Measurements from ENCODE around the gene AIF1L.
"Not testable (repeated sequence)": the region's sequence is repeated elsewhere in the genome, so short reads cannot be mapped to it uniquely, and the experiment has no call there.

Gene AIF1L

GRCh38 chr9:131099845-131100244 lies 3.5 kb downstream of the AIF1L start:
- not testable (repeated sequence) for DNase-seq

DNA sequence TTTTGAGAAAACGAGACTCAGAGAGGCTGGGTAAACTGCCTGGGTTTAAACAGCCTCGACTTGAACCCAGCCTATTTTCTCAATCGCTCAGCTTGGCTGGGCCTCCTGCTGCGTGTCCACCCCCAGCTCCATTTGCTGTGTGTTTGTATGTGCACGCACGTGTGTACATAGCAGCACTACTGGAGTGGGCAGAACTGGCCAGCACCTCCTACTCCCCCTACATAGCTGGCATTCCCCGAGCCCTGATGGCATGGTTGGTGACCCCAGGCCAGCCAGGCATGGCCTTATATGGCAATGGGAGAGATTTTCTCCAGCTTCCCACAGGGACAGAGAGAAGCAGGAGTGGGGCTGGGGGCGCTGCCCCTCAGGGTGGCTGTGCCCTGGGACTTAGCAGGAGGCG lies 4.1 kb downstream of the AIF1L start:
- no peak for DNase-seq

DNA sequence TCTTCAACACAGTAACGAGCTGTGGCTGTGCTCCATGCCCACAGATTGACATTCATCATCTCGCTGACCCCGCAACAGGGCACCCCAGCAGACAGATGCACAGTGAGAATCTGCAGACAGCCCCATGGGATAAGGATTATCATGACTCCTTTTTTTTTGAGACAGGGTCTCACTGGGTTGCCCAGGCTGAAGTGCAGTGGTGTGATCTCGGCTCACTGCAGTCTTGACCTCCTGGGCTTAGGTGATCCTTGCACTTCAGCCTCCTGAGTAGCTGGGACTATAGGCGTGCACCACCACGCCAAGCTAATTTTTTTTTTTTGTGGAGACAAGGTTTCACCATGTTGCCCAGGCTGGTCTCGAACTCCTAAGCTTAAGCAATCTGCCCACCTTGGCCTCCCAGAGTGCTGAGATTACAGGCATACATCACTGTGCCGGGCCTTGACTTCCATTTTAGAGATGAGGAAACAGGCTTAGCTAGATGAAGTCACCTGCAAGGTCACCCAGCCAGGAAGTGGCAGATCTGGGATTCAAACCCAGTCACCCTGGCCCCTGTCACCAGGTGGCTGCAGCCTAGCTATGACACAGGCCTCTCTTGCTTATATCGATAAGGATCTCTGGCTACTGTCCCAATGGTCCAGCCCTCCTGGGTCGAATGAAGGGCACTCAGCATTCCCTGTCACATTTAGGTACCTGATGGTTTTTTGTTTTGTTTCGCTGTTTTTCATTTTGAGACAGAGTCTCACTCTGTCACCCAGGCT lies 5.1 kb downstream of the AIF1L start:
- DNase-seq = no peak

DNA sequence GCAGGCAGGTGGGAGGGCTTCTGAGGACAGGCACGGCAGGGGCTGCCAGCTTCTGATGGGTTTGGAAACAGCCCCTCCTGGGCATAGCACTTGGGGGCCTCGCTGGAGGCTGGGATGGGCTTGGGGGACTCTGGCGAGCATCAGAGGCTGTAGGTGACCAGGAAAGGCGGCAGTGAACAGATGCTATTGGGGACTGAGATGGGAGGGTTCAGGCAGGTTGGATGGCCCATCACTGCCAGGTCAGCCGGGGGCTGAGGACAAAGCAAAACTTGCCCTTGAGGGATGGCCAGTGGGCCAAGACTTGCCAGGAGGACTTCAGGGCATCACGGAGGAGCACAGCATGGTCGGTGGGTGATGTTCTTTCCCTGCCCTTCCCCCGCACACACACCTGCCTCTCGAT lies 6.7 kb downstream of the AIF1L start:
- no peak for DNase-seq

- no peak for DNase-seq
Measured at GRCh38 chr9:131103535-131103934, 7.2 kb downstream of the AIF1L start.

DNA sequence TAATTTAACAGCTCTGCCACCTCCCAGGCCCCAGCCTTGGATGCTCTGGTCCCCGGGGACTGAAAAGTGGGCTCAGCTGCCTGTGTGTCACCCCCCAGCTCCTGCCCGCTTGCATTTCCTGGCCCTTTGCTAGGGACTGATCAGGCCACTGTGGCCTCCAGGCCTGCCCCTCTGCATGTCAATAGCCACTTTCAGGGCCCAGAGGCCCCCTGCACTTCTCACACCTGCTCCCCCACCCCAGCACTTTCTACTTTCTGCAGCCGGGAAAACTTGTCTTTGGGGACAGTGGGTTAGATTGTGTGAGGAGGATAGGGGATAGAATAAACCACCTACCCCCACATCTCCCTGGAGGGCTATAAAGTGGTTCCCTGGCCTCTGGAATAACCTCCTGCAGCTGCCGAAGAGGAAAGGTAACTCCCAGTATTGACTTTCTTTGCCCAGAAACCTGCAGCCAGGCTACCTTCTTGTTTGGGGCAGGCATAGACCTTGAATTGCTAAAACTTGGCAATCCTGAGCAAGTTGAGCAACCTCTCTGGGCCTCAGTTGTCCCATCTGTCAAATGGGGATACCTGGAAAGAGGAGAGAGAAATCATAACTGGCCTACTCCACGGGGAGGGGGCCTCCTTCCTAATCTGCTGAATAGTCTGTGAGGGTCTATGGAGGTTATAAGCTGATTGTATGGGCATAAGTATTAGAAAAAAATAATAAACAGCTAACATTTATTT lies 7.8 kb downstream of the AIF1L start:
- no peak for DNase-seq

DNA sequence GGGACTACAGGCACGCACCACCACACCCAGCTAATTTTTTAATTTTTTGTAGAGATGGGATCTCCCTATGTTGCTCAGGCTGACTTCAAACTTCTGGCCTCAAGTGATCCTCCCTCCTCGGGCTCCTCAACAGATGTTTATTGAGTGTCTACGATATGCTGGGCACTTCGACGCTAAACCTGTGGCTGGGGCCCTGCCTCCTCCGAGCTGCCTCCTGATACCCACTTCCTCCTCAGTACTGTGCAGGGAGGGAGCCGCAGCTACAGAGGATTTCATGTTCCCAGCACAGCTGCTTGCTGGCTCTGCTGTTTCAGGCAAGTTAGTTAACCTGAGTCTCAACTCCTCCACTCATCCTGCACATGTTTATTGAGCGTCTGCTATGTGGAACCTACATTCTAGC lies 9.6 kb downstream of the AIF1L start:
- no peak for DNase-seq

DNA sequence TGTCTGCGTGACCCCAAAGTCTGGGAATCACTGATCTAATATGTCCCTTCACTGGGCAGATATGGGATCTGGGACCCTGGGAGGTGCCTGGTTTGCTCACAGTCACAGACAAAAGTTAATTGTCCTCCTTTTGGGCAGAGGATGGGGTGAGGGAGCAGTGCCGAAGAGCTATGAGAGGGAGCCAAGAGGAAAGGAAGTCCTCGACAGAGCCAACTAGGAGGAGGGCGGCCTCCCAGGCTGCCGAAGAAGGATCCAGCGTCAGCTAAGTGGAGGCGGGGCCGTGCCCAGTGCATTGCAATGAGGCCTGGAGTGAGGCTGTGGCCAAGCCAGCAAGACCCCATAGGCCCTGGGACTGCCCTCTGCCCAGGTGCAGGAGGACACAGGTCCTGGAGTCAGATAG lies 11.4 kb downstream of the AIF1L start:
- DNase-seq = no peak

DNA sequence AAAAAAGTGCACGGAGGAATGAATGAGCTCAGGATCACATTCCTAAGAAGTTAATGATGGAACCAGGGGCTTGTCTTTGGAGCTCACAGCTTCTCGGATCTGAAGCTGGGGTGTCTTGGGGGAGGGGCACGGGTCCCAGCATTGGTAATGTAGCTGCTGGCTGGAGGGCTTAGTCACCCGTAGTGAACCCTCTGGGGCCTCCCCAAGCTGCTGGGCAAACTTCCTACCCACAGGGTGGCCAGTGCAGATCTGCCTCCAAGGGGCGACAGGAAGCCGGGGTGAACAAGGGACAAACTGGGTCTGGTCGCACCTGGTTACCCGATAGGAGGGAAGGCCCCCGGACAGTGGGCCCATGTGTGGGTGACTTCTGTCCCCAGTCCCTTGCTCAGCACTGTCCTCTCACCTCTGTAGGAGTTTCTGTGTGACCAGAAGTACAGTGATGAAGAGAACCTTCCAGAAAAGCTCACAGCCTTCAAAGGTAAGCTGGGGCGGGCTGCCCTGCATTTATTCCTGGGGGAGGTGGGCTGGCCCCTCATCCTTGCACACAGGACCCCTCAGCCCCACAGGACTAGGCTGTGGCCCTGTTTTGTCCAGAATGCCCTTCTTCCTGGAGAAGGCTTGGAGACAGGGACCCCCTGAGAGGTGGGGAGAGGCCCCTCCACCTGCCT lies 15.0 kb downstream of the AIF1L start:
- no peak for DNase-seq

- DNase-seq = no peak
Measured at GRCh38 chr9:131111854-131112311, 15.6 kb downstream of the AIF1L start.

- no peak for DNase-seq
Measured at GRCh38 chr9:131112374-131113154, 16.2 kb downstream of the AIF1L start.

- DNase-seq = no peak
Measured at GRCh38 chr9:131113655-131114054, 17.3 kb downstream of the AIF1L start.

- no peak for DNase-seq
Measured at GRCh38 chr9:131114084-131114535, 17.8 kb downstream of the AIF1L start.

GRCh38 chr9:131115360-131115742 lies 19.0 kb downstream of the AIF1L start:
- DNase-seq = not testable (repeated sequence)

DNA sequence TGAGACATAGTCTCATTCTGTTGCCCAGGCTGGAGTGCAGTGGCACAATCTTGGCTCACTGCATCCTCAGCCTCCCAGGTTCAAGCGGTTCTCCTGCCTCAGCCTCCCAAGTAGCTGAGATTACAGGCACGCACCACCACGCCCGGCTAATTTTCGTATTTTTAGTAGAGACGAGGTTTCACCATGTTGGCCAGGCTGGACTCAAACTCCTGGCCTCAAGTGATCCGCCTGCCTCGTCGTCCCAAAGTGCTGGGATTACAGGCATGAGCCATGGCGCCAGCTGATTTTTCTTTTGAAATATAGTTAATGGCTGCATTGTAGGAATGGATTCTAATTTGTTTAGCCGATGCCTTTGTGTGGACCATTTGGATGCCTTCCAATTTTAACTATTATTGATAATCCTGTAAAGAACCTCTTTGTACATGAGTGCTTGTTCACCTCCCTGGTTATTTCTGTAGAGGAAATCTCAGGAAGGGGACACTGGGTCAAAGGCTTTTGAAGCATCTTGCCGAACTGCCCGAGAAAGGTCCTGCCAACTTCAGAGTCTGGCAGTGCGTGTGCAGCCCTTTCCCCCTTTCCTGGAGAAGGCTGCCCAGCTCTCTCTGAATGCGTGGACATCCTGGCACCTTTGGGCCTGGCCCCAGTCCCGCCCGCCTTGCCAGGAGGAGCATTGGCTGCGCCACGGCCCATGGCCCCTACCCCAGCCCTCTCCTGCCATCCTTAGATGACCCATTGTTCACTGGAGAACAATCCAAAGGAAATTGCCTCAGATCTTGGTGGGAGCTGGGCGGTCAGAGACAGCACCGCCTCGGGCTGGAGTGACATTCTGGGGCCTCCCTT lies 20.2 kb downstream of the AIF1L start:
- no peak for DNase-seq

DNA sequence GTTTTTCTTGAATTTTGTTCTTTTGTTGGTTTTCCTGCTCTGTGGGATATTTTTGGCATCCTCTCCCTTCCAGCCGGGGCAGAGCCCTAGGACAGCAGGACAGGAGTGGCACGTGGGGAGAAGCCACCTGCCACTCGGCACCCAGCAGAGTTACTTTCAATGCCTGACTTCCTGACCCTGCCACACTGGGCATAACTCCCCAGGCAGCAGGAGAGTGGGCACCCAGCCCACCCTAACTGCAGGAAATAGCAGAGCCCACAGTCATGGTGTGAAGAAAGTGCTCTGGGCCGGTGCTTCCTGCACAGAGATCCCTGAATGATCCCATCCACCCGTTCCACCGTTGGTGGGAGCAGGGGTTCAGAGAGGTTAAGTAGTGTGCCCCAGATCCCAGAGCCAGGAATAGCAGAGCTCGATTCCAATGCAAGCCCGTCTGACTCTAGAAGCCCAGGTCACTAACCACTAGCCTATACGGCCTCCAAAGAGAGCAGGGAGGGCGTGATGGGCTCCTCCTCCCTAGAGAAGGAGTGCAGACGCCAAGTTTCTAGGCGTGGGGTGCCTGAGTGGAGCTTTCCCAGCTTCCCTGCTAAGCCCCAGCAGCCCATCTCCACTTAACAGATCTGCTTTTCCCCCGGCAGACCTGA lies 20.9 kb downstream of the AIF1L start:
- no peak for DNase-seq

- no peak for DNase-seq
Measured at GRCh38 chr9:131117762-131118145, 21.4 kb downstream of the AIF1L start.

- DNase-seq = no peak
Measured at GRCh38 chr9:131119600-131119999, 23.3 kb downstream of the AIF1L start.

DNA sequence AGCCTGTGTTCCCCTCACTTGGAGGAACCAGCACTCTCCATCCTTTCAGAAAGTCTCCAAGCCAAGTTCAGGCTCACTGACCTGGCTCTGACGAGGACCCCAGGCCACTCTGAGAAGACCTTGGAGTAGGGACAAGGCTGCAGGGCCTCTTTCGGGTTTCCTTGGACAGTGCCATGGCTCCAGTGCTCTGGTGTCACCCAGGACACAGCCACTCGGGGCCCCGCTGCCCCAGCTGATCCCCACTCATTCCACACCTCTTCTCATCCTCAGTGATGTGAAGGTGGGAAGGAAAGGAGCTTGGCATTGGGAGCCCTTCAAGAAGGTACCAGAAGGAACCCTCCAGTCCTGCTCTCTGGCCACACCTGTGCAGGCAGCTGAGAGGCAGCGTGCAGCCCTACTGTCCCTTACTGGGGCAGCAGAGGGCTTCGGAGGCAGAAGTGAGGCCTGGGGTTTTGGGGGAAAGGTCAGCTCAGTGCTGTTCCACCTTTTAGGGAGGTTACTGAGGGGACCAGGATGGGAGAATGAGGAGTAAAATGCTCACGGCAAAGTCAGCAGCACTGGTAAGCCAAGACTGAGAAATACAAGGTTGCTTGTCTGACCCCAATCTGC lies 24.4 kb downstream of the AIF1L start:
- DNase-seq = no peak

GRCh38 chr9:131121346-131121745 lies 25.0 kb downstream of the AIF1L start:
- DNase-seq = no peak

GRCh38 chr9:131122158-131122557 lies 25.8 kb downstream of the AIF1L start:
- DNase-seq = no peak

Data from NCI-H748 treated with DMSO at 0.1 percent for 48 hours (cell line).